Measurements from ENCODE around the gene DBET.
"Not testable (repeated sequence)": the region's sequence is repeated elsewhere in the genome, so short reads cannot be mapped to it uniquely, and the experiment has no call there.

DBET gene

GRCh38 chr4:190031264-190031663 is 33.0 kb upstream of the DBET start:
- not testable (repeated sequence) for H3K4me1 ChIP-seq (ENCODE audit: insufficient read depth, low read length); H4K20me1 ChIP-seq (ENCODE audit: insufficient read depth, low read length); H3K27ac ChIP-seq (ENCODE audit: low read length); H3K4me2 ChIP-seq (ENCODE audit: insufficient read depth, low read length); H3K9ac ChIP-seq (ENCODE audit: low read depth, low read length); H3K36me3 ChIP-seq (ENCODE audit: insufficient read depth, low read length); H3K9me3 ChIP-seq (ENCODE audit: insufficient read depth, low read length, severe bottlenecking); H3K27me3 ChIP-seq (ENCODE audit: insufficient read depth, low read length, poor library complexity); ATAC-seq (ENCODE audit: insufficient read depth, low read depth); H2AFZ ChIP-seq (ENCODE audit: low read depth, low read length); DNase-seq; H3K4me3 ChIP-seq (ENCODE audit: low read depth in 1 of 2, low read length in 2 of 2); H3K79me2 ChIP-seq (ENCODE audit: insufficient read depth, low read length)

- not testable (repeated sequence) for H2AFZ ChIP-seq (ENCODE audit: low read depth, low read length); H3K27ac ChIP-seq (ENCODE audit: low read length); H3K4me1 ChIP-seq (ENCODE audit: insufficient read depth, low read length); H4K20me1 ChIP-seq (ENCODE audit: insufficient read depth, low read length); H3K79me2 ChIP-seq (ENCODE audit: insufficient read depth, low read length); H3K4me3 ChIP-seq (ENCODE audit: low read depth in 1 of 2, low read length in 2 of 2); H3K9me3 ChIP-seq (ENCODE audit: insufficient read depth, low read length, severe bottlenecking); H3K27me3 ChIP-seq (ENCODE audit: insufficient read depth, low read length, poor library complexity); H3K4me2 ChIP-seq (ENCODE audit: insufficient read depth, low read length); H3K36me3 ChIP-seq (ENCODE audit: insufficient read depth, low read length); H3K9ac ChIP-seq (ENCODE audit: low read depth, low read length)
- peak; percentile 84 for ATAC-seq (ENCODE audit: insufficient read depth, low read depth)
- peak; percentile 52 for DNase-seq
- peak; percentile 8 for TF ChIP-seq CTCF (IDR thresholded peaks at IDR 0.05; ENCODE audit: borderline replicate concordance, extremely low read depth, low read length, poor library complexity, severe bottlenecking)
Measured at GRCh38 chr4:190037704-190038388, 26.5 kb upstream of the DBET start.

GRCh38 chr4:190040873-190041272 is 23.4 kb upstream of the DBET start:
- not testable (repeated sequence) for H3K9me3 ChIP-seq (ENCODE audit: insufficient read depth, low read length, severe bottlenecking); DNase-seq; H3K4me1 ChIP-seq (ENCODE audit: insufficient read depth, low read length); H3K36me3 ChIP-seq (ENCODE audit: insufficient read depth, low read length); H3K27me3 ChIP-seq (ENCODE audit: insufficient read depth, low read length, poor library complexity); ATAC-seq (ENCODE audit: insufficient read depth, low read depth); H3K4me3 ChIP-seq (ENCODE audit: low read depth in 1 of 2, low read length in 2 of 2); H3K79me2 ChIP-seq (ENCODE audit: insufficient read depth, low read length); H3K27ac ChIP-seq (ENCODE audit: low read length); H2AFZ ChIP-seq (ENCODE audit: low read depth, low read length); H3K9ac ChIP-seq (ENCODE audit: low read depth, low read length); H4K20me1 ChIP-seq (ENCODE audit: insufficient read depth, low read length); H3K4me2 ChIP-seq (ENCODE audit: insufficient read depth, low read length)

GRCh38 chr4:190047627-190048026 is 16.7 kb upstream of the DBET start:
- H3K36me3 ChIP-seq (ENCODE audit: insufficient read depth, low read length); H3K9me3 ChIP-seq (ENCODE audit: insufficient read depth, low read length, severe bottlenecking); H3K9ac ChIP-seq (ENCODE audit: low read depth, low read length); H3K4me3 ChIP-seq (ENCODE audit: low read depth in 1 of 2, low read length in 2 of 2); H3K79me2 ChIP-seq (ENCODE audit: insufficient read depth, low read length); H3K4me1 ChIP-seq (ENCODE audit: insufficient read depth, low read length); H3K4me2 ChIP-seq (ENCODE audit: insufficient read depth, low read length); H4K20me1 ChIP-seq (ENCODE audit: insufficient read depth, low read length); H2AFZ ChIP-seq (ENCODE audit: low read depth, low read length); H3K27ac ChIP-seq (ENCODE audit: low read length); H3K27me3 ChIP-seq (ENCODE audit: insufficient read depth, low read length, poor library complexity); DNase-seq: not testable (repeated sequence)
- ATAC-seq (ENCODE audit: insufficient read depth, low read depth) = peak; percentile 44; the same call in 2 of the 3 replicates

- H2AFZ ChIP-seq (ENCODE audit: low read depth, low read length); DNase-seq; H3K27me3 ChIP-seq (ENCODE audit: insufficient read depth, low read length, poor library complexity); H3K36me3 ChIP-seq (ENCODE audit: insufficient read depth, low read length); H3K79me2 ChIP-seq (ENCODE audit: insufficient read depth, low read length); H3K9me3 ChIP-seq (ENCODE audit: insufficient read depth, low read length, severe bottlenecking); H3K4me2 ChIP-seq (ENCODE audit: insufficient read depth, low read length); H3K4me1 ChIP-seq (ENCODE audit: insufficient read depth, low read length); H4K20me1 ChIP-seq (ENCODE audit: insufficient read depth, low read length); H3K27ac ChIP-seq (ENCODE audit: low read length); H3K4me3 ChIP-seq (ENCODE audit: low read depth in 1 of 2, low read length in 2 of 2); H3K9ac ChIP-seq (ENCODE audit: low read depth, low read length): not testable (repeated sequence)
- peak; percentile 64; the same call in 2 of the 3 replicates for ATAC-seq (ENCODE audit: insufficient read depth, low read depth)
Measured at GRCh38 chr4:190049378-190050239, 14.7 kb upstream of the DBET start.

- not testable (repeated sequence) for H3K79me2 ChIP-seq (ENCODE audit: insufficient read depth, low read length); H3K36me3 ChIP-seq (ENCODE audit: insufficient read depth, low read length); H4K20me1 ChIP-seq (ENCODE audit: insufficient read depth, low read length); ATAC-seq (ENCODE audit: insufficient read depth, low read depth); H3K4me1 ChIP-seq (ENCODE audit: insufficient read depth, low read length); H3K9ac ChIP-seq (ENCODE audit: low read depth, low read length); H3K27ac ChIP-seq (ENCODE audit: low read length); DNase-seq; H3K4me3 ChIP-seq (ENCODE audit: low read depth in 1 of 2, low read length in 2 of 2); H3K27me3 ChIP-seq (ENCODE audit: insufficient read depth, low read length, poor library complexity); H3K4me2 ChIP-seq (ENCODE audit: insufficient read depth, low read length); H2AFZ ChIP-seq (ENCODE audit: low read depth, low read length); H3K9me3 ChIP-seq (ENCODE audit: insufficient read depth, low read length, severe bottlenecking)
Measured at GRCh38 chr4:190058997-190059396, 5.3 kb upstream of the DBET start.

GRCh38 chr4:190064805-190065204 is 503 bp downstream of the DBET start:
- not testable (repeated sequence) for DNase-seq; H3K9ac ChIP-seq (ENCODE audit: low read depth, low read length); H2AFZ ChIP-seq (ENCODE audit: low read depth, low read length); H4K20me1 ChIP-seq (ENCODE audit: insufficient read depth, low read length); H3K27ac ChIP-seq (ENCODE audit: low read length); H3K4me2 ChIP-seq (ENCODE audit: insufficient read depth, low read length); H3K36me3 ChIP-seq (ENCODE audit: insufficient read depth, low read length); ATAC-seq (ENCODE audit: insufficient read depth, low read depth); H3K4me1 ChIP-seq (ENCODE audit: insufficient read depth, low read length); H3K79me2 ChIP-seq (ENCODE audit: insufficient read depth, low read length); H3K9me3 ChIP-seq (ENCODE audit: insufficient read depth, low read length, severe bottlenecking); H3K4me3 ChIP-seq (ENCODE audit: low read depth in 1 of 2, low read length in 2 of 2); H3K27me3 ChIP-seq (ENCODE audit: insufficient read depth, low read length, poor library complexity)

Data from DND-41 (cell line).